HG02642 (cell line): Measurements from ENCODE around the gene GCC1.
"Not testable (repeated sequence)": the region's sequence is repeated elsewhere in the genome, so short reads cannot be mapped to it uniquely, and the experiment has no call there.

Source experiments
- ATAC-seq: cut with Tn5 transposase; IDR thresholded peaks from one replicate; pipeline ENCODE4 v1.9.1; 2021; ENCODE audit warnings: mild to moderate bottlenecking; ENCODE audit not compliant: unreplicated experiment, poor library complexity

GCC1 gene

GRCh38 chr7:127546313-127546712 is 39.1 kb downstream of the GCC1 start:
- no peak for ATAC-seq

GRCh38 chr7:127541548-127541947 is 43.8 kb downstream of the GCC1 start:
- no peak for ATAC-seq

GRCh38 chr7:127540461-127540860 is 44.9 kb downstream of the GCC1 start:
- not testable (repeated sequence) for ATAC-seq

- ATAC-seq: no peak
These were observed 46.3 kb downstream of the GCC1 start for GRCh38 chr7:127539116-127539515.

- no peak for ATAC-seq
These were observed 48.7 kb downstream of the GCC1 start for GRCh38 chr7:127536741-127537140.

- no peak for ATAC-seq
These were observed 49.1 kb downstream of the GCC1 start for GRCh38 chr7:127536394-127536691.

- ATAC-seq: no peak
These were observed 49.6 kb downstream of the GCC1 start for GRCh38 chr7:127535546-127536393.

- ATAC-seq: no peak
These were observed 50.8 kb downstream of the GCC1 start for GRCh38 chr7:127534636-127535035.

GRCh38 chr7:127532736-127533135 is 52.7 kb downstream of the GCC1 start:
- no peak for ATAC-seq

- no peak for ATAC-seq
These were observed 53.2 kb downstream of the GCC1 start for GRCh38 chr7:127532151-127532550.
